GM23248 (cell line): ENCODE data around the gene PPP4C. TPM values are rescaled to one million over a fixed set of nuclear protein-coding genes. Genes with fewer than 3 reads are reported as not detected.

Experiments used
- DNase-seq: peaks from one replicate; pipeline ENCODE4 v3.0.0-alpha.2; 2015
- H2AFZ ChIP-seq: fragments of 200-600 bp; sonication (generic); 2 replicates; pipeline ENCODE4 v1.6.1; 2016; ENCODE audit warnings: antibody characterized with exemption
- H3F3A ChIP-seq: fragments of 200-600 bp; sonication (generic); 2 replicates; pipeline ENCODE4 v1.6.1; 2016; ENCODE audit warnings: mild to moderate bottlenecking, antibody characterized with exemption, mixed run types; ENCODE audit not compliant: insufficient read depth
- H3K27ac ChIP-seq: fragments of 200-600 bp; sonication (generic); 2 replicates; pipeline ENCODE4 v1.5.1; 2016; ENCODE audit warnings: mild to moderate bottlenecking
- H3K27me3 ChIP-seq: fragments of 200-600 bp; sonication (generic); replicated peaks from 2 replicates; pipeline ENCODE4 v1.6.1; 2016; ENCODE audit warnings: mild to moderate bottlenecking; ENCODE audit not compliant: insufficient read depth
- H3K36me3 ChIP-seq: fragments of 200-600 bp; sonication (generic); 2 replicates; pipeline ENCODE4 v1.6.1; 2016; ENCODE audit warnings: low read depth, mild to moderate bottlenecking
- H3K4me1 ChIP-seq: fragments of 200-600 bp; sonication (generic); 2 replicates; pipeline ENCODE4 v1.6.1; 2016; ENCODE audit warnings: mild to moderate bottlenecking; ENCODE audit not compliant: insufficient read depth
- H3K4me2 ChIP-seq: fragments of 200-600 bp; sonication (generic); one replicate; pipeline ENCODE4 v1.6.1; 2016; ENCODE audit warnings: mild to moderate bottlenecking; ENCODE audit not compliant: unreplicated experiment
- H3K4me3 ChIP-seq: fragments of 200-600 bp; sonication (generic); 2 replicates; pipeline ENCODE4 v1.5.1; 2016; ENCODE audit warnings: mild to moderate bottlenecking
- H3K79me2 ChIP-seq: fragments of 200-600 bp; sonication (generic); 2 replicates; pipeline ENCODE4 v1.6.1; 2016; ENCODE audit warnings: mild to moderate bottlenecking; ENCODE audit not compliant: insufficient read depth
- H3K9ac ChIP-seq: fragments of 200-600 bp; sonication (generic); 2 replicates; pipeline ENCODE4 v1.6.1; 2016; ENCODE audit warnings: mild to moderate bottlenecking
- H3K9me2 ChIP-seq: fragments of 200-600 bp; sonication (generic); 2 replicates; pipeline ENCODE4 v1.6.1; 2016; ENCODE audit warnings: mixed run types, mild to moderate bottlenecking, moderate library complexity; ENCODE audit not compliant: insufficient read depth
- H3K9me3 ChIP-seq: fragments of 200-600 bp; sonication (generic); one replicate; pipeline ENCODE4 v1.6.1; 2017; ENCODE audit warnings: low read depth
- H4K20me1 ChIP-seq: fragments of 200-600 bp; sonication (generic); 2 replicates; pipeline ENCODE4 v1.6.0; 2016; ENCODE audit not compliant: insufficient read depth
- EZH2 ChIP-seq: fragments of 200-600 bp; sonication (generic); IDR thresholded peaks from 2 replicates; pipeline ENCODE4 v1.6.1; 2018; ENCODE audit warnings: antibody characterized with exemption, mild to moderate bottlenecking; ENCODE audit not compliant: insufficient read depth, poor library complexity, severe bottlenecking
- EZH2phosphoT487 ChIP-seq: fragments of 200-600 bp; sonication (generic); IDR thresholded peaks from 2 replicates; pipeline ENCODE4 v1.6.1; 2018; ENCODE audit warnings: antibody characterized with exemption, moderate library complexity, mild to moderate bottlenecking, low read depth; ENCODE audit not compliant: insufficient read depth
- WGBS, 2 experiments: methylation state at CpG; one replicate each; pipeline ENCODE4 v1.1.6; 2015 to 2017; ENCODE audit warnings: low lambda C conversion rate in 2 of 2, low coverage in 1 of 2; ENCODE audit errors: missing lambda C conversion rate in 2 of 2; 5-methylcytosine and 5-hydroxymethylcytosine counted together
- in situ Hi-C: fragments of 300-500 bp; cut with MboI; formaldehyde crosslinking; loops from 2 replicates; pipeline ENCODE4 v1.15.0; 2020
- polyA plus RNA-seq: library from polyadenylated mRNA; unstranded; fragments of >200 nt; fragmentation: Nextera tagmentation; extraction: Ambion mirVana; gene quantifications from 2 replicates; pipeline ENCODE4 v1.2.1, GENCODE V29; 2016
- total RNA-seq: library from RNA; depleted of rRNA; stranded (reverse); fragments of >200 nt; shearing (Covaris generic); gene quantifications from 2 replicates; pipeline ENCODE4 v1.2.3, GENCODE V29; 2014

Gene PPP4C
- total and polyA plus RNA-seq, 2 experiments from 2014 or later, result 168 to 205 TPM

- peaks cover 15% of the 10 kb centered on the region; the same call in 1 of the 2 replicates for H3K36me3 ChIP-seq
These were observed 9.5 kb downstream of the PPP4C start for GRCh38 chr16:30085247-30085646.

GRCh38 chr16:30085820-30086219 is 10.0 kb downstream of the PPP4C start:
- DNase-seq, result no peak
- Histone ChIP-seq H4K20me1 (no peaks in the 10 kb centered on the region), H3K9me3 (no peaks in the 10 kb centered on the region), H3K4me2 (no peak overlapping the region), H3K27ac (no peak overlapping the region), H3K4me1 (peaks cover 14% of the 10 kb centered on the region), H3K27me3 (no peaks in the 10 kb centered on the region), H3K4me3 (no peak overlapping the region), H2AFZ (no peak overlapping the region), H3K79me2 (peaks cover 26% of the 10 kb centered on the region), H3K36me3 (peaks cover 12% of the 10 kb centered on the region; the same call in 1 of the 2 replicates), H3K9ac (0 out of 2 replicates have a peak overlapping the region, but pooled peaks have one; percentile 7), H3K9me2 (no peaks in the 10 kb centered on the region), H3F3A (peaks cover 40% of the 10 kb centered on the region)
- in situ Hi-C loops, result no loop called here
- 80 to 88% methylated on average over 5 to 6 of the region's 6 CpGs for WGBS, 2 experiments
- TF ChIP-seq EZH2 (no peak), EZH2phosphoT487 (no peak)

More at GRCh38 chr16:30085247-30085646, 9.5 kb downstream of the PPP4C start:
- DNase-seq, result no peak
- in situ Hi-C loops, result no loop called here
- TF ChIP-seq EZH2phosphoT487, result no peak
- no peak for TF ChIP-seq EZH2
- H3K9me3 ChIP-seq, result no peaks in the 10 kb centered on the region
- H3F3A ChIP-seq, result peaks cover 35% of the 10 kb centered on the region
- H3K4me1 ChIP-seq, result peaks cover 8% of the 10 kb centered on the region
- H3K27ac ChIP-seq, result no peak overlapping the region
- WGBS, 2 experiments, result 71 to 73% methylated on average over 3 of the region's 3 CpGs
- no peak overlapping the region for H3K4me3 ChIP-seq
- H3K4me2 ChIP-seq, result no peak overlapping the region
- peak overlapping the region; percentile 21; the same call in 1 of the 2 replicates for H3K9ac ChIP-seq
- H3K79me2 ChIP-seq, result peaks cover 31% of the 10 kb centered on the region
- H4K20me1 ChIP-seq, result no peaks in the 10 kb centered on the region
- H2AFZ ChIP-seq, result no peak overlapping the region
- H3K27me3 ChIP-seq, result no peaks in the 10 kb centered on the region
- H3K9me2 ChIP-seq, result no peaks in the 10 kb centered on the region

GRCh38 chr16:30086291-30087140 is 10.7 kb downstream of the PPP4C start:
- Histone ChIP-seq H3K9me3 (no peaks in the 10 kb centered on the region), H3K27ac (no peak overlapping the region), H3K4me1 (peaks cover 14% of the 10 kb centered on the region), H3K36me3 (peaks cover 5% of the 10 kb centered on the region; the same call in 1 of the 2 replicates), H3K27me3 (no peaks in the 10 kb centered on the region), H3K79me2 (peaks cover 19% of the 10 kb centered on the region), H3F3A (peaks cover 40% of the 10 kb centered on the region), H3K9ac (no peak overlapping the region), H4K20me1 (no peaks in the 10 kb centered on the region), H3K9me2 (no peaks in the 10 kb centered on the region), H3K4me3 (no peak overlapping the region), H2AFZ (no peak overlapping the region), H3K4me2 (no peak overlapping the region)
- TF ChIP-seq EZH2 (no peak), EZH2phosphoT487 (no peak)
- 71 to 72% methylated on average over 24 to 27 of the region's 27 CpGs for WGBS, 2 experiments
- no peak for DNase-seq
- in situ Hi-C loops, result no loop called here

- H3K4me3 ChIP-seq, result no peak overlapping the region
- H3K9me3 ChIP-seq, result no peaks in the 10 kb centered on the region
- H3K79me2 ChIP-seq, result peaks cover 10% of the 10 kb centered on the region
- no peak overlapping the region for H2AFZ ChIP-seq
- H4K20me1 ChIP-seq, result no peaks in the 10 kb centered on the region
- no peak overlapping the region for H3K9ac ChIP-seq
- in situ Hi-C loops, result no loop called here
- H3K4me2 ChIP-seq, result no peak overlapping the region
- H3K27ac ChIP-seq, result no peak overlapping the region
- DNase-seq, result no peak
- peaks cover 40% of the 10 kb centered on the region for H3F3A ChIP-seq
- no peaks in the 10 kb centered on the region for H3K9me2 ChIP-seq
- H3K36me3 ChIP-seq, result peaks cover 5% of the 10 kb centered on the region; the same call in 1 of the 2 replicates
- H3K4me1 ChIP-seq, result peaks cover 18% of the 10 kb centered on the region
- WGBS, 2 experiments, result 83 to 86% methylated on average over 11 of the region's 11 CpGs
- H3K27me3 ChIP-seq, result no peaks in the 10 kb centered on the region
- TF ChIP-seq EZH2 (no peak), EZH2phosphoT487 (no peak)
These were observed 11.5 kb downstream of the PPP4C start for GRCh38 chr16:30087181-30087898.
